ENCODE results near the gene CEP131.

- TF ChIP-seq POLR2A (IDR thresholded peaks at IDR 0.05) (no peak), CTCF (IDR thresholded peaks at IDR 0.05) (no peak), EP300 (IDR thresholded peaks at IDR 0.05; ENCODE audit: low read depth) (no peak), POLR2AphosphoS5 (IDR thresholded peaks at IDR 0.05) (no peak)
Measured at GRCh38 chr17:81148571-81148970, 74.2 kb downstream of the CEP131 start.
